Activated naive CD8-positive, alpha-beta T cell (primary cell): ENCODE data around the gene PNPLA6.
"Not testable (repeated sequence)": the region's sequence is repeated elsewhere in the genome, so short reads cannot be mapped to it uniquely, and the experiment has no call there.

Experiments used
- H3K27ac Mint-ChIP-seq: one replicate; pipeline ENCODE4 v1.8.0; 2021; ENCODE audit warnings: mixed read lengths
- H3K27me3 Mint-ChIP-seq: one replicate; pipeline ENCODE4 v1.8.0; 2021; ENCODE audit warnings: mixed read lengths
- H3K36me3 Mint-ChIP-seq: one replicate; pipeline ENCODE4 v1.8.0; 2021; ENCODE audit warnings: mixed read lengths
- H3K4me1 Mint-ChIP-seq: one replicate; pipeline ENCODE4 v1.8.0; 2021; ENCODE audit warnings: low read depth, mixed read lengths
- H3K4me3 Mint-ChIP-seq: one replicate; pipeline ENCODE4 v1.8.0; 2021; ENCODE audit warnings: mild to moderate bottlenecking, mixed read lengths
- H3K9me3 Mint-ChIP-seq: one replicate; pipeline ENCODE4 v1.8.0; 2021; ENCODE audit warnings: low read depth, mixed read lengths

The PNPLA6 gene

GRCh38 chr19:7575434-7576040 lies 40.0 kb downstream of the PNPLA6 start:
- no peak overlapping the region for H3K27ac Mint-ChIP-seq
- H3K9me3 Mint-ChIP-seq: no peaks in the 10 kb centered on the region
- H3K27me3 Mint-ChIP-seq: peaks cover 6% of the 10 kb centered on the region
- H3K36me3 Mint-ChIP-seq: no peaks in the 10 kb centered on the region
- H3K4me3 Mint-ChIP-seq: no peak overlapping the region
- H3K4me1 Mint-ChIP-seq: no peaks in the 10 kb centered on the region

GRCh38 chr19:7577422-7577821 lies 41.9 kb downstream of the PNPLA6 start:
- not testable (repeated sequence) for H3K9me3 Mint-ChIP-seq, H3K36me3 Mint-ChIP-seq, H3K4me3 Mint-ChIP-seq, H3K4me1 Mint-ChIP-seq, H3K27me3 Mint-ChIP-seq, H3K27ac Mint-ChIP-seq

GRCh38 chr19:7578127-7578526 lies 42.6 kb downstream of the PNPLA6 start:
- no peaks in the 10 kb centered on the region for H3K36me3 Mint-ChIP-seq
- peaks cover 6% of the 10 kb centered on the region for H3K27me3 Mint-ChIP-seq
- no peaks in the 10 kb centered on the region for H3K4me1 Mint-ChIP-seq
- H3K9me3 Mint-ChIP-seq: no peaks in the 10 kb centered on the region
- no peak overlapping the region for H3K27ac Mint-ChIP-seq
- H3K4me3 Mint-ChIP-seq: no peak overlapping the region

- H3K4me1 Mint-ChIP-seq: no peaks in the 10 kb centered on the region
- H3K9me3 Mint-ChIP-seq: no peaks in the 10 kb centered on the region
- H3K27ac Mint-ChIP-seq: no peak overlapping the region
- peaks cover 6% of the 10 kb centered on the region for H3K27me3 Mint-ChIP-seq
- H3K36me3 Mint-ChIP-seq: no peaks in the 10 kb centered on the region
- H3K4me3 Mint-ChIP-seq: no peak overlapping the region
Measured at GRCh38 chr19:7579182-7579581, 43.7 kb downstream of the PNPLA6 start.

GRCh38 chr19:7582446-7582845 lies 46.9 kb downstream of the PNPLA6 start:
- Mint-ChIP-seq H3K27ac (no peak overlapping the region), H3K27me3 (no peaks in the 10 kb centered on the region), H3K9me3 (no peaks in the 10 kb centered on the region), H3K4me3 (no peak overlapping the region), H3K36me3 (no peaks in the 10 kb centered on the region), H3K4me1 (no peaks in the 10 kb centered on the region)

- Mint-ChIP-seq H3K4me3 (no peak overlapping the region), H3K27ac (no peak overlapping the region), H3K4me1 (no peaks in the 10 kb centered on the region), H3K36me3 (no peaks in the 10 kb centered on the region), H3K27me3 (peaks cover 2% of the 10 kb centered on the region), H3K9me3 (no peaks in the 10 kb centered on the region)
Measured at GRCh38 chr19:7589822-7590221, 54.3 kb downstream of the PNPLA6 start.

GRCh38 chr19:7590256-7590655 lies 54.7 kb downstream of the PNPLA6 start:
- Mint-ChIP-seq H3K4me1 (peaks cover 2% of the 10 kb centered on the region), H3K36me3 (no peaks in the 10 kb centered on the region), H3K27ac (no peak overlapping the region), H3K9me3 (no peaks in the 10 kb centered on the region), H3K27me3 (peaks cover 4% of the 10 kb centered on the region), H3K4me3 (no peak overlapping the region)

GRCh38 chr19:7595466-7596133 lies 60.1 kb downstream of the PNPLA6 start, which contains the start of gene CAMSAP3:
Gene CAMSAP3, plus strand, starts transcription at chr19:7595863. Its CDS starts 140 bp downstream, at chr19:7596003.
- Mint-ChIP-seq H3K4me1 (peaks cover 6% of the 10 kb centered on the region), H3K27ac (no peak within 1 kb of the TSS), H3K27me3 (peaks cover 10% of the 10 kb centered on the region), H3K36me3 (no peaks in the 10 kb centered on the region), H3K9me3 (no peaks in the 10 kb centered on the region), H3K4me3 (peak within 1 kb of the TSS; percentile 74)

- Mint-ChIP-seq H3K27me3 (peaks cover 10% of the 10 kb centered on the region), H3K4me1 (peaks cover 6% of the 10 kb centered on the region), H3K27ac (no peak overlapping the region), H3K4me3 (peak overlapping the region; percentile 66), H3K36me3 (no peaks in the 10 kb centered on the region), H3K9me3 (no peaks in the 10 kb centered on the region)
Measured at GRCh38 chr19:7596211-7596937, 60.9 kb downstream of the PNPLA6 start.

GRCh38 chr19:7597689-7598088 lies 62.2 kb downstream of the PNPLA6 start:
- no peak overlapping the region for H3K27ac Mint-ChIP-seq
- H3K36me3 Mint-ChIP-seq: no peaks in the 10 kb centered on the region
- H3K4me1 Mint-ChIP-seq: peaks cover 6% of the 10 kb centered on the region
- peaks cover 12% of the 10 kb centered on the region for H3K27me3 Mint-ChIP-seq
- no peaks in the 10 kb centered on the region for H3K9me3 Mint-ChIP-seq
- no peak overlapping the region for H3K4me3 Mint-ChIP-seq

- Mint-ChIP-seq H3K36me3 (no peaks in the 10 kb centered on the region), H3K27ac (no peak overlapping the region), H3K4me3 (no peak overlapping the region), H3K9me3 (no peaks in the 10 kb centered on the region), H3K4me1 (peaks cover 6% of the 10 kb centered on the region), H3K27me3 (peaks cover 12% of the 10 kb centered on the region)
Measured at GRCh38 chr19:7598180-7598579, 62.7 kb downstream of the PNPLA6 start.

GRCh38 chr19:7600721-7601120 lies 65.2 kb downstream of the PNPLA6 start:
- Mint-ChIP-seq H3K4me3 (no peak overlapping the region), H3K27me3 (peaks cover 10% of the 10 kb centered on the region), H3K9me3 (no peaks in the 10 kb centered on the region), H3K4me1 (peaks cover 2% of the 10 kb centered on the region), H3K36me3 (no peaks in the 10 kb centered on the region), H3K27ac (no peak overlapping the region)

- H3K4me1 Mint-ChIP-seq: no peaks in the 10 kb centered on the region
Measured at GRCh38 chr19:7602240-7602934, 66.9 kb downstream of the PNPLA6 start.

GRCh38 chr19:7602935-7603497 lies 67.5 kb downstream of the PNPLA6 start:
- H3K4me1 Mint-ChIP-seq: no peaks in the 10 kb centered on the region
- H3K27me3 Mint-ChIP-seq: peaks cover 6% of the 10 kb centered on the region
- no peak overlapping the region for H3K27ac Mint-ChIP-seq
- H3K36me3 Mint-ChIP-seq: no peaks in the 10 kb centered on the region
- no peaks in the 10 kb centered on the region for H3K9me3 Mint-ChIP-seq
- H3K4me3 Mint-ChIP-seq: no peak overlapping the region

More at GRCh38 chr19:7602240-7602934, 66.9 kb downstream of the PNPLA6 start:
- Mint-ChIP-seq H3K27me3 (peaks cover 10% of the 10 kb centered on the region), H3K4me3 (no peak overlapping the region), H3K9me3 (no peaks in the 10 kb centered on the region), H3K27ac (no peak overlapping the region), H3K36me3 (no peaks in the 10 kb centered on the region)

GRCh38 chr19:7603919-7604318 lies 68.4 kb downstream of the PNPLA6 start:
- H3K4me3 Mint-ChIP-seq: no peak overlapping the region
- H3K9me3 Mint-ChIP-seq: no peaks in the 10 kb centered on the region
- peaks cover 4% of the 10 kb centered on the region for H3K27me3 Mint-ChIP-seq
- no peaks in the 10 kb centered on the region for H3K36me3 Mint-ChIP-seq
- H3K4me1 Mint-ChIP-seq: no peaks in the 10 kb centered on the region
- no peak overlapping the region for H3K27ac Mint-ChIP-seq
